HuH-7.5 (cell line): Measurements from ENCODE around the gene CD79A.
"Not testable (repeated sequence)": the region's sequence is repeated elsewhere in the genome, so short reads cannot be mapped to it uniquely, and the experiment has no call there.

Source experiments
- DNase-seq: peaks from one replicate; pipeline ENCODE4 v3.0.0; 2011; ENCODE audit warnings: low spot score

Gene CD79A

DNA sequence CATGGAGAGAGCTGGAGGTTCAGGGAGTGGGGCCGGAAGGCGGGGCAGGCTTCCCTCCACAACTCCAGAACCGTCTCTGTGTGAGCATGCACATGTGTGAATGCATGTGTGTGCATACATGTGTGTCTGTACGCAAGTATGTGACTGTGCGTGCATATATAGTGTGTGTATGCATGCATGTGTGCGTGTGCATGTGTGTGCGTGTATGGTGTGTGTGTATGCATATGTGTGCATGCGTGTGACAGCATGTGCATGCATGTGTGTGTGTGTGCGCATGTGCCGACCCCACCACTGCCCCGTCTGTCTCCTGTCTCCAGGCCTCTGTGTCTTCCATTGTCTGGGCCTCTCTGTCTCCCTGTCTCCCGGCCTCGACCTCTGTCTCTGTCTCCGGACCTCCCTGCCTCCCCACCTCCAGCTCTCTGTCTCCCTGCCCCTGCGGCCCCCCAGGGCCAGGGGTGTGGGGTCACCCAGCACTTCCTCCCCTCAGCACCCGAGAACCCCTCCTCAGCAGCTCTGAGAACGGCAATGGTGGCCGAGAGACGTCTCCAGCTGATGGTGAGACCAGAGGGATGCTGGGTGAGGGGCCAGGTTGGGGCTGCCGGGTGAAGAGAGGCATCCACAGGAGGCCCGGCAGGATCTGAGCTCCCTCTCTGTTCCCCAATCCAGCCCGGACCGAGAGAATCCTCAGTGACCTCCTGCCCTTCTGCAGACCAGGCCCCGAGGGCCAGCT, 28.4 kb downstream of the CD79A start:
- no peak for DNase-seq

DNA sequence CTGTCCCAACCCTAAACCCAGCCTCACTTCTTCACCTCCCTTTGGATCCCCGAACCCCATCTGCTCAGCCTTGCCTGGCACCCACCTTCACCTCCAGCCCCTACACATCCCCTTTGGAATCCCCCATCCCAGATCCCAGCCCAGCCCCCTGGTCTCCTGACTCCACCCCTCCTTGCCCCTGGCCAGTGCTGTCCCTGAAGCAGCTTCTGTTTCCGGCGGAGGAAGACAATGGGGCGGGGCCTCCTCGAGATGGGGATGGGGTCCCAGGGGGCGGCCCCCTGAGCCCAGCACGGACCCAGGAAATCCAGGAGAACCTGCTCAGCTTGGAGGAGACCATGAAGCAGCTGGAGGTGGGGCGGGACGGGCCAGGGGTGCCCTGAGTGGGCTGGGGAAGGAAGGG, 29.2 kb downstream of the CD79A start:
- DNase-seq: no peak

DNA sequence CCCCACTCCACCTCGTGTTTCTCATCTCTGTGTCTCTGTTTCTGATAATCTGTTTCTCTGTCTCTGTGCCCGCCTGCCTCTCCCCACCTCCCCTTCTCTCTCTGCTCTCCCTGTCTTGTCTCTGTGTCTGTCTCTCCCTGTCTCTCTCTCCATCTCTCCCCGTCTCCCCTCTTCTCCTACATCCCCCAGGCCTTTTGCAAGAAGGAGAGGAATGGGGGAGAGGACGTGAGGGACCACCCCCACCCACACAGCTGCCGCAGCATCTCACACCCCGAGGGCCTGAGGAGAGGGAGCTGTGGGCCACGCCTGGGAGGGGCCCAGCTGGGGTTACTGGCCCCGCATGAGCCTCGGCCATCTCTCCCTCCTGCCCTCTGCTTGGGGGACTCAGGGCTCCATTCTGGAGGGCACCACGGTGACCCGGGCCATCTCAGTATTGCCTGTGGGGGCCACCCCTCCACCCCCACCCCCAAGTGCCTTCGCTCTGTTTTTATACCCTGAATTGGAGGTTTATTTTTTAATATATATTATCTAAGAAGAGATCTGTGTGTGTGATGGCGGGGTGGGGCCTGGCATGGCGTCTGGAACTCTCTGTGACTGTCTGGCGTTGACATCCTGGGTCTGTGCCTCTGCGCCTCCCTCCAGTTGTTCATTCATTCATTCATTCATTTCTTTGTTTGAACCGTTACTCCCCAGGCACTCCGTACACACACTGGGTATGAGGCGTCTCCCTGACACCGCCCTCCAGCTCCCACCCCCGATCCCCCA, 30.0 kb downstream of the CD79A start:
- DNase-seq: no peak

DNA sequence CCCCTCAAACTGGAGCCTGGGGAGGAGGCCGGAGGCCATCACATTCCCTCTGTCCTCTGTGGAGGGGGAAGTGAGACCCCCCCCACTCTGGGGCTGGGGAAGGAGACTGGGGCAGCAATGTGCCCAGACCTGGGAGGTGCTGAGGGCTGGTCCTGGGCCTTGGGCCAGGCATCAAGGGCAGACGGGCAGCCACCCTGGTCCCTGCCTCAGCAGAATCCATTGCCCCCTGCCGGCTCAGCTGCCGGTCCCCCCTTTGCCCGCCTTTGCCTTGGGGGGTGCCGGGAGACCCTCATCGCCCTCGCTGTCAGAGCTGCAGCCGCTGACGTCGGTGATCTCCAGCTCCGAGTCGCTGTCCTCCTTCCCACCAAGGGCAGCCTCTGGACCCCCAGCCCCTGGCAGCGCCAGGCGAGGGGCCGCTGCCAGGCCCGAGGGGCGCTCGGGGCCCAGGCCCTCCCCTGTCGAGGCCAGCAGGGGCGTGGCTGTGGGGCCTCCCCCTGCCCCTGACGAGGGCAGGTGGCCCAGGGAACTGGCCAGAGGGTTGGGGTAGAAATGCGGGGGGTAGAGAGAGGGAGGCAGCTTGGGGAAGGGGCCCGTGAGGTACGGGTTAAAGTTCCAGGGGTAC, 31.0 kb downstream of the CD79A start:
- DNase-seq: no peak

DNA sequence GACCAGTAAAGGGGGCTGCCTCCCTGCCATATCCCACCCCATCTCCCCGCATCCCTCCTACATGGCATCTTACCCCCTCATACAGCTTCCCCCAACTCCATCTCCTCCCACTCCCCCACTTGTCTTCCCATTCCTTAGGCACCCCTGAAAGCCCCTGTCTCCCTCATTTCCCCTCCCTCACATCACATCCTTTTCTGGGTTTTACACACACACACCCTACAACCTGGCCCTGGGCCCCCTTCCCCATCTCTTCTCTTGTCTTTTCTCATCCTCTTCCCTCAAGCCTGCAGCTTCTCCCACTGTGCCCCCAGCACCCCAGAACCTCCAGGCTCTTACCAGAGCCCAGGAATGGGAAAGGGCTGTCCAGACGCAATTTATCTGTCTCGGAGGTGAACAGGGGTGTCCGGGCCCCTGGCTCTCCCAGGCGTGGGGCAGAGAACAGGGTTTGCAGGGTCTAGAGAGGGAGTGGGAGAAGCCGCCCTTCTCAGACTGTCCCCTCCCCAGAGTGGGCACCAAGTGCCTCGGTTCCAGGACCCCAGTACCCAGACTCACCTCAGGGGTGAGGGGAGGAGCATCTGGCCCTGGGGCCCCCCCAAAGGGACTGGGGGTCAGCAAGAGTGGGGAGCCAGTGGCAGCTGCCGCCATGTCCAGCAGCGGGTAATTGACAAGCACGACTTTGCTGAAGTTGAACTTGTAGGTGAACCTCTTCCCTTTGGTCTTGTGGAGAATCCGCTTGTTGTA, 31.8 kb downstream of the CD79A start:
- no peak for DNase-seq

DNA sequence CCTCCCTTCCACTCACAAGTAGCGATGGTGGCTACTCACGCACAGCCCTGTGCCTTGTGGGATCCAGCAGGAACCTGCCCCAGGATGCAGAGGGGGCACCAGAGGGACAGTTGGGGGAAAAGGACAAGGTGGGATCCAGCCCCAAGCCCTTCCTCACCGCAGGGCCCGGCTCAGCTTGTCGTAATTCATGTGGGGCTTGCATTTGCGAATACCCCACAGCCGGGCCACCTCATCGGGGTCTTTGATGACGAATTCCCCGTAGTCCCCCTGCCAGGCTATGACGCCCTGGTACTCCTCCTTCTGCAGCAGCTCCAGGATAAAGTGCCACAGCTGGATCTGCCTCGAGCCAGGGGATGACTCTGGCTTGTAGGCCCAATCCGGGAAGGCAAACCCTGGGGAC, 32.6 kb downstream of the CD79A start:
- no peak for DNase-seq

DNA sequence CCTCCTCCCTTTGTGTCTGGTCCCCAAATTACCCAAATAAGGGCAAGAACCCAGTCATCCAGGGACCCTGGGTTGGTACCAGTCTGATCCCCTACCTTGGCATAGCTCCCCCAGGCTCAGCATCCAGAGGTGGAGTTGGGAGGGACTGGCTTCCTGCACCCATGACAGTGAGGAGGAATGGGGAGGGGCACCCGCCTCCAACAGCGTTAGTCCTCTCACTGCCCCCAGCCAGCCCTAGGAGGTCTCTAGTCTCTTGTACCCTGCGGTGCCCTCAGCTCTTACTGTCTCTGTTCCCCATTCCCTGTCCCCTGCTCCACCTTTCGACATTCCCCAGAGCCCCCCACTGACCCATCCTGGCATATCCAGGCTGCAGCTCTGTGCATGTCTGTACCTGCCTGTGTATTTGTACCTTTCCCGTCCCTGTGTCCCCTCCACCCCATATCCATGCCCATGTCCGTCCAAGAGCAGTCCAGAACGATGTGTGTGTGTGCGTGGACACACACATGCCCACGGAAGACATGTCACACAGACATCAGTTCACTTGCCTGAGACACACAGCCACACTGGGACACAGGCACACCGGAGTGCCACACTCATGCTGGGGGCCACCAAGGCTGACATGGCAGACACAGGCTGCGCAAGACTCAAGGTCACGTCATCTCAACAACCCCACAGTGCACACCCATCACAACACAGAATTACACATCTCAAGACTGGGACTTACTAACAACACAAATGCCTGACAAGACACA, 33.3 kb downstream of the CD79A start:
- DNase-seq: no peak

DNA sequence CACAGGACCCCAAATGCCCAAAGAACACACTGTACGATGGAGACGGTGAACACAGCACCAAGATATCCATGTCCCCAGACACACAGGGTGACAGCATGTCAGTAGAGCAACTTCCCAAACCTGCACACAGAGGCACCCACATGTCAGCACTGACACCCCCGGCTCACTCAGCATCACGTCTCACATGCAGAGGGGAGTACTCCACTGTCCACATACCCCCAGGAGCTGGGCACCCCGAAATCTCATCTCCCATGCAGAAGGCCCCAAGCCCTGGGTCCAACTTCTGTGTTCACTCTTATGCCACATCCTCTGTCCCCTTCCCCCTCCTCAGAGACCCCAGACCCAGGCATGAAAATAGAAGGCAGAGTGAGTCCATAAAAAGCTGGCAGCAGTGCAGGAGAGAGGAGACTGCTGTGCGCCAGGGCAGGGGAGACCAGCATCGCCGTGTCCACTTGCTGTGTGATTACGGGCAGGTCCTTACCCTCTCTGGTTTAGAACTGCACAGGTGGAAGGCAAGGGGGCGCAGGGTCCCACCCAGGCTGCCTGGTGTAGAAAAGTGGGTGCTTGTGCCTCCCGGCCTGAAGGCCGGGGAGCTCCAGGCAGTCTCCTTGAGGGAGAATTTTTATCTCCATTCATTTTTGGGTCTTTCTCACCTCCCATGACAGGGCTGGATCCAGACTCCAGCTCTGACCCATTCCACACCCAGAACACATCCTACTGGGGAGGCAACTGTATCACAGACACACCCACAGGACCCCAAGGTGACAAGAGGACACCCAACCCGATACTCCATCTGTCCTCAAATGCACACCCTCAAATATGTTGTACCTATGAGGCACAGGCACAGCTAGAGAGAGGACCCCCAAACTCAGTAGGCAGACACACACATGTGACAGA, 34.2 kb downstream of the CD79A start:
- no peak for DNase-seq

DNA sequence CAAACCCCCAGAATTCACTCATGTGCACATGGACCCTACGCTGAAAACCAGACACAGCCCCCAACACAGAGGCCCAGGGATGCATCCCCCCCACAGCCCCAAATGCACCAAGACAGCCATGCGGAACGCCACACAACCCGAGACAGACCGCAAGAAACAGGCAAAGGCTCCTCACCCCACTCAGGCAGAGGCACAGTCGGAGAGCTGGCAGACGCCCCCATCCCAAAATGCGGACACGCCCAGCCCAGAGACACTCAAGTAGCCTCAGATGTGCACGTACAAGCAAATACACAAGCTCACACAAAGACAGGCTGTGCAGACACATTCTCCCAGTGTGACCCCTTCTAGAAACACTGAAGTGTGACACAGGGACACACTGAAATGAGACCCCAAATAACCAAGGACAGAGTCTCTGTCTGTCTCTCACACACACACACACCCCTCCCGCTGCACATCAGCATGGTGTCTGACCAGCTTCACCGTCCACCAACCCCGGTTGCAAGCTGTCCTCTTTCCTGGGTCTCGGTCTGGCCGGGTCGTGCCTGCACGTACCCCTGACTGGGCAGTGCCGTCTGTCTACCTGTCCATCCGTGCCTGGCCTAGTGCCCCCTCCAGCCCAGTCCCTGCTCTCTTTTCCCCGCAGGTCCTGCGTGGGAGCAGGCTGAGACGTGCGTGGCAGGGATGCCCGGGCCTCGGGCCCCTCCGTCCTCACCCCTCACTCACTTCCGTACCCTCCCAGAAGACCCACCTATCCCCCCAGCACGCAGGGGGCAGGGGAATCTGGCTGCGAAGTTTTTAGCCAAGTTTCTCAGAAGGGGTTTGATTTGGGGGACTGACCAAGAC, 35.0 kb downstream of the CD79A start:
- no peak for DNase-seq

DNA sequence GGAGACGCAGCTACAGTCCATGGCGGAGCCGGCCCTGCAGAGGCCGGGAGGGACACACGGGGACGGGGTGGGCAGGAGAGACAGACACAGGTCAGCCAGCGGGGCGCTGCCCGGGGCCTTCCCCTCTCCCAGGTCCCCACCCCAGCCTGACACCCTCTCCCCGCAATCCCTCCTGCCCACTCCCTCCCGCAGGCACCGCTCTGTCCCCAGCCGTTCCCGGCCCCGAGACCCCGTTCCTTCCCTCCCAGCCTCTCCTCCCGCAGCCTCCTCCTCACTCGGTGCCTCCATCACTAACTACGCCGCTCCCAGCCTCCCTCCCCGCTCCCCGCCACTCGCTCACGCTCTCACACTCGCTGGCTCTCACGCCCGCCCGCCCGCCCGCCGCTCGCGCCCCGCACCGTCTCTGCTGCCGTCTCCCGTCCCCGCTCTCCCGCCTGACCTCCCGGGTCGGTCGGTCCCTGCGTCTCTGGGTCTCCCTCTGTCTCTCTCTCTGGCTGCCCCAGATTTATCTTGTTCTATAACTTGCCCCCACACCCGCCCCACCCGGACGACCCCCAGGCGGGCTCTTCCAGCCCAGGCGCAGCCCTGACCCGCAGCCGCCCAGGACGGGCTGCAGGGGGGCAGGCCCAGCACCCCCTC, 35.9 kb downstream of the CD79A start:
- no peak for DNase-seq

DNA sequence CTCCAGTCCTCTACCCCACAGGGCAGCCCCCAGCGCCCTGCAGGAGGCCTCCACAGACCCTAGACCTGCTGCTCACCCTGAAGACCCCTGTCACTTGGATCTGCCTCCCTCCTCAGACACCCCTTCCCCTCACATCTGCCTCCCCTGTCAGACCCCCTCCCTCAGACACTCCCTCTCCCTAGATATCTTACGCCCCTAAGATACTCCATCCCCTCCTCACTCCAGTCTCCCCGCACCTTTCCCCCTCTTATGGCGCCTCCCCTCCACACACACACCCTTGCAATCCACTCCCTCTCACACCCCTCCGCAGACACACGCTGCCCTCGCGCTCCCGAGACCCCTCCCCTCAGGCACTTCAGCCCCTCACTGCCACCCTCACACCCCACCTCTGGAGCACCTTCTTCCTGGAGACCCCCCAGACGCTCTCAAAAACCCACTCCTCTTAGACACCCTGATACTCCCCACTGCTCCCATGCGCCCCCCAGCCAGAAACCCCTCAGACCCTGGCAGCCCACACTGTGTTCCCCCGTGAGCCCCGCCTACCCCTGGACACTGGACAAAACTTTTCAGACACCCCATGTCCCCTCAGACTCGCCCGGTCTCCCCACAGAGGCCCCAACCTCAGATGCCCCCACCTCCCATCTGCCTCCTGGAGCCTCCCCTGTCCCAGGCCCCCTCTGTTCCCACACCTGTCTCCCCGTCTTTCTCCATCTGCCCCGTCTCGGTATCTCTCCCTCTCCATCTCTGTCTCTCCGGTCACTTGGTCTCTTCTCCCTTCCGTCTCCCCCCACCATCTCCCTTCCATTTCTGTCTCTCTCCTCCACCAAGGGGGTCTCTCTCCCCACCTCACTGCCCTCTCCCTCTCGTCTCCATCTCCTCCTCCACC, 36.7 kb downstream of the CD79A start:
- DNase-seq: no peak

DNA sequence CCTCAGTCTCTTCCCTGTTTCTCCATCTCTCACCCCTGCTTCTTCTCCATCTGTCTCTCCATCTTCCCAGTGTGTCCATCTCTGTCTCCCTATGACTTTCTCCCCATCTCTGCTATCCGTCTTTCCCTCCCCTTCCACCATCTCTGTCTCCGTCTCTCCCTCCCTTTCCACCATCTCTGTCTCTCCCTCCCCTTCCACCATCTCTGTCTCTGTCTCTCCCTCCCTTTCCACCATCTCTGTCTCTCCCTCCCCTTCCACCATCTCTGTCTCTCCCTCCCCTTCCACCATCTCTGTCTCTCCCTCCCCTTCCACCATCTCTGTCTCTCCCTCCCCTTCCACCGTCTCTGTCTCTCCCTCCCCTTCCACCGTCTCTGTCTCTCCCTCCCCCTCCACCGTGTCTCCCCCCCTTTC, 37.4 kb downstream of the CD79A start:
- not testable (repeated sequence) for DNase-seq

DNA sequence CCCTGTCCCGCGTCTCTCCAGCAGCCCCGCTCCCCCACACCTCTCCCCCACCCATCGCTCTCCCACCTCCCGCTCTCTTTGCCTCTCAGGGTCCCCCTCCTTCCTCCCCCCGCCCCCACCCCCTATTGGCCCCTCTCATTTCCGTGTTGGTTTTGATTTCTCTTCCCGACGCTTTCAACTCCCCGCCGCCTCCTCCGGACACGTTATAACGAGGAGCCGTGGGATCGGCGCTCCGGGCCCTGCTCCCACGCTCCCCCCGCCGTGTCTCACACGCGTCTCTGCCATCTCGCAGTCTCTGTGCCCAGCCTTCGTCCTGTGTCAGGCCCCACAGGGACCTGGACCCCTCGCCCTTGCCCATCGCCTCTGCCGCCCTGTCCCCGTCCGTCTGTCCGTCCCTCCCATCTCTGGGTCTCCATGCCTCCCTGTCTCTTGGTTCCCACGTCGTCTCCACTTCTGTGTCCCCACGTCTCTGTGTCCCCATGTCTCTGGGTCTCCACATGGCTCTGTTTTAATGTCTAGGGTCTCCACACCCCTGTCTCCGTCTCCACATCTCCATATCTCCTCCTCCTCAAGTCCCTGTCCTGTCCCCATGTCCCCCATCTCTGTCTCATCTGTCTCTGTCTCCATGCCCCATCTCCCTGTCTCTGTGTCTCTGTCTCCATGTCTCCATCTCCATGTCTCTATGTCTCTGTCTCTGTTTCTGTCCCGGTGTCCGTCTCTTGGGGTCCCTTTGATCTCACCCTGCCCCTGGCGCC, 38.1 kb downstream of the CD79A start:
- DNase-seq: no peak

DNA sequence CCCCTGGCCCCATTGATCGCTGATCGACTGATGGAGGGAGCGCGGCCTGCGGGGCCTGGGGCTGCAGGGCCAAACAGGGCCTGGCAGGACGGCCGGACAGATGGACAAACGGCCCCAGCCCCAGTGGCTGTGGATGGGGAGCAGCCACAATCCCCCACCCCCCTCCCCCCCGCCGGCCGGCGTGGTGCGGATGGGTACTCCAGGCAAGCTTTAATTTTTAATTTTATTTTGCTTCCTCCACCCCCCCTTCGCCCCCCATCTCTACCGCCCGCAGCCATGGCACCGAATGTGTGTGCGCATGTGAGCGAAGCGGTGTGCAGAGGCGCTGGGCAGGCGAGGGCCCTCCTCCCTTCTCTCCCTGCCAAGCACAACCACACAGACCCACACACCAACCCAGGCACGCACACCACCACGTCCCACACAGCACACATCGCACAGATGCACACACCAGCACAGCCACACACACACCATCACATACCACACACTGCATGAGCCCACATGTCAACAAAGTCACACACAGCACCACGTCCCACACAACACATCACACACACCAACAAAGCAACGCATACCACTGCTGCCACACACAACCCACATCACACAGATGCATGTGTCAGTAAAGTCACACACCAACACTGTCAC, 38.8 kb downstream of the CD79A start:
- DNase-seq: no peak

DNA sequence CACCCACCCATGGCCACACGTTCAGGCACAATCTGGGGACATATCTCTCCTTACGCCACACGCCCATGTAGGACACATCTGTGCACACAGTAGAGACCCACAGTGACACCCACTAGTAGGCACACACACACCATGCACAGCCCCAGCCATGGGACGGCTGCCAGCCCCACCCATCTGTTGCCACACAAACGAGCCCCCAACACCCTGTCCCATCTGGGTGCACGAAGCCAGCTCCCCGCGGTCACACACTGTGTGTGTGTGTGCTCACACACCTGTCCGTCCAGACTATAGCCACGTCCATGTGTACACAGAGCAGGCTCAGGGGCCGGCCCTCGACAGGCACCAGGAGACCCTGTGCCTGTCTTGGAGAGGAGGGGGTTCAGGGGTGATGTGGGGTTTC, 40.6 kb downstream of the CD79A start:
- DNase-seq: no peak

DNA sequence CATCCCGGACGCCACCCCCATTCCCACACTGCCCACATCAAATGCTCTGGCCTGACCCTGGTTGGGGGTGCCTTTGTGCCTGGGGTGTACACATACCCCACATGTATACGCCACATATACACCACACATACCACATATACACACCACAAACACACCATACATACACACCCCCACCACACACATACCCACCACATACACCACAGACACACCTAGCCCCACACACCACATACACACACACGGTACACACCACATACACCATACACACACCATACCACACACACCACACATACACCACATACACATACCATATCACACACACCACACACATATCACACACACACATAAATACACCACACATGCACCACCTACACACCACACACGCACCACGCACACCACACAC, 41.0 kb downstream of the CD79A start:
- DNase-seq: no peak

DNA sequence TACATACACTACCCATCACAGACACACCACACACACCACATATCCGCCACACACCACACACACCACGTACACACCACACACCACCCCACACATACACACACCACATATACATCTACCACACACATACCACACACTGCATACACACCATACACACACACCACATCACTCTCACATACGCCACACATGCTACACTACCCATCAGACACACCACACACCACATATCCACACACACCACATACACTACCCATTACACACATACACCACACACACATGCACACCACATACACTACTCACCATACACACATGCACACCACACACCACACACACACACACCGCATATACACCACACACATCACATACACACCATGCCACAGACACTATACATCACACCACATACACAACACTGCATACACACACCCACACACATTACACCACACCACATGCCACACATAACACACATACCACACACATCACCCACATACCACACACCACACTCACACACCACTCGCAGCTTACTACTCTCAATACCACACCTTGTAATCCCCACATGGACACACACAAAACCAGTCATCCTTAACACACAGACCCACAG, 41.7 kb downstream of the CD79A start:
- no peak for DNase-seq
